NCI-H1417 treated with DMSO at 0.1 percent for 48 hours (cell line): ENCODE data around the gene RBM17.
"Not testable (repeated sequence)": the region's sequence is repeated elsewhere in the genome, so short reads cannot be mapped to it uniquely, and the experiment has no call there.

Experiments
- DNase-seq: peaks from one replicate; lab custom pipeline; 2025; lab: John Stamatoyannopoulos, UW

Gene RBM17

DNA sequence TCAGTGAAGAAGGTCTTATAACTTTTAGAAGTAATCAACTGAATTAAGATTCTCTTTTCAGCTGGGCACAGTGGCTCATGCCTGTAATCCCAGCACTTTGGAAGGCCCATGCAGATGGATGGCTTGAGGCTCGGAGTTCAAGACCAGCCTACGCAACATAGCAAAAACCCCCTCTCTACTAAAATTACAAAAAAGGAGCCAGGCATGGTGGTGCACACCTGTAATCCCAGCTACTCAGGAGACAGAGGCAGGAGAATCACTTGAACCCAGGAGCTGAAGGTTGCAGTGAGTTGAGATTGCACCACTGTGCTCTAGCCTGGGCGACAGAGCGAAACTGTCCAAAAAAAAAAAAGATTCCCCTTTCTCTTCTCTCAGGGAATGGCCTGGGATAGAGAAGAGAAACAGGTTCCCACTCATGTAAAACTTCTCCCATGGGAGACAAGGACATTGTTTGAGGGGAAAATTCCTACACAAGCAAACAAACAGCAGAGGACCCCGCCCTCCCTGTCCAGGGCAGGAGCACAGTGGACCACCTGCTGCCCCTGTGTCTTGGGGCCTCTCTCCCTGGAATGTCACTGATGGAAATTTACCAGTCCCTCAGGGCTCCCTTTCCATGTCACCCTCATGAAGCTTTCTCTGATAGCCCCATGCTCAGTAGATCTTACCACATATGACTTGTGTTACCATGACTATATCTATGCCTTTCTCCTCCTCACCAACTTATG is 32.3 kb upstream of the RBM17 start:
- no peak for DNase-seq

GRCh38 chr10:6058682-6059475 is 30.0 kb upstream of the RBM17 start:
- no peak for DNase-seq

DNA sequence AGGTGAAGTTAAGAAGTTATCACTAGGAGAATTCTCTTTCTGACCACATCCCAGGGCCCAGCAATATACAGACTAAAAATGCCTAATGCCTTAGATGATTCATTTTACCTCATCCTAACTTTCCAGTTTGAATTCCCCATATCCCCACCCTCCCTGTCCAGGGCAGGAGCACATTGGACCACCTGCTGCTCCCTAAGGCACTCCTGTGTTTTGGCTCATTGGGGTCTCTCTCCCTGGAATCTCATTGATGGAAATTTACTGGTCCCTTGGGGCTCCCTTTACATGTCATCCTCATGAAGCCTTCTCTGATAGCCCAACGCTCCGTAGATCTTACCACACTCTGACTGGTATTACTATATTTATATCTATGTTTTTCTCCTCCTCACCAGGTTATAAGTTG is 29.3 kb upstream of the RBM17 start:
- DNase-seq: no peak

- DNase-seq: no peak
Measured at GRCh38 chr10:6061056-6061455, 27.8 kb upstream of the RBM17 start.

GRCh38 chr10:6062101-6062771 is 26.6 kb upstream of the RBM17 start, which contains the start of gene IL2RA:
Gene IL2RA (minus strand): TSS chr10:6062367. CDS start chr10:6062151, 216 bp downstream.
- no peak for DNase-seq

GRCh38 chr10:6064119-6064518 is 24.7 kb upstream of the RBM17 start:
- no peak for DNase-seq

DNA sequence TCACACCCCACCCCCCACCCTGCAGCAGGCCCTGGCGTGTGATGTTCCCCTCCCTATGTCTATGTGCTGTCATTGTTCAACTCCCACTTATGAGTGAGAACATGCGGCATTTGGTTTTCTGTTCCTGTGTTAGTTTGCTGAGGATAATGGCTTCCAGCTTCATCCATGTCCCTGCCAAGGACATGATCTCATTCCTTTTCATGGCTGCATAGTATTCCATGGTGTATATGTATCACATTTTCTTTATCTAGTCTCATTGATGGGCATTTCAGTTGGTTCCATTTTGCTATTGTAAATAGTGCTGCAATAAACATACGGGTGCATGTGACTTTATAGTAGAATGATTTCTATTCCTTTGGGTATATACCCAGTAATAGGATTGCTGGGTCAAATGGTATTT is 24.1 kb upstream of the RBM17 start:
- DNase-seq: not testable (repeated sequence)

- DNase-seq: no peak
Measured at GRCh38 chr10:6065406-6065805, 23.4 kb upstream of the RBM17 start.

- no peak for DNase-seq
Measured at GRCh38 chr10:6065835-6066234, 23.0 kb upstream of the RBM17 start.

- DNase-seq: no peak
Measured at GRCh38 chr10:6067457-6067856, 21.4 kb upstream of the RBM17 start.

DNA sequence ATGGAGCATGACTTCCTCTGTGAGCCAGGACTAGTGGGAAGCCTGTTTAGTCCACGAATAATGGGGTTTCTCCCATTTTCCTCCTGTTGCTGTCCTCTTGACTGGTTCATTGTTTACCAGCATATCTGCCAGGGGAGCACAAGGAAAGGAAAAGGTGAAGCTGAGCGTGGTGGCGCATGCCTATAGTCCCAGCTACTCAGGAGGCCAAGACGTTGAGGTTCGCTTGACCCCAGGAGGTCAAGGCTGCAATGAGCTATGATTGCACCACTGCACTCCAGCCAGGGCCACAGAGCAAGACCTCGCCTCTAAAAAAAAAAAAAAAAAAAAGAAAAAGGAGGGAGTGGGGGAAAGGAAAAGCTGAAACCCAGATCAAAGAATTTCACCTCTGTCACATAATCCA is 20.8 kb upstream of the RBM17 start:
- no peak for DNase-seq

- DNase-seq: no peak
Measured at GRCh38 chr10:6068422-6068821, 20.4 kb upstream of the RBM17 start.

DNA sequence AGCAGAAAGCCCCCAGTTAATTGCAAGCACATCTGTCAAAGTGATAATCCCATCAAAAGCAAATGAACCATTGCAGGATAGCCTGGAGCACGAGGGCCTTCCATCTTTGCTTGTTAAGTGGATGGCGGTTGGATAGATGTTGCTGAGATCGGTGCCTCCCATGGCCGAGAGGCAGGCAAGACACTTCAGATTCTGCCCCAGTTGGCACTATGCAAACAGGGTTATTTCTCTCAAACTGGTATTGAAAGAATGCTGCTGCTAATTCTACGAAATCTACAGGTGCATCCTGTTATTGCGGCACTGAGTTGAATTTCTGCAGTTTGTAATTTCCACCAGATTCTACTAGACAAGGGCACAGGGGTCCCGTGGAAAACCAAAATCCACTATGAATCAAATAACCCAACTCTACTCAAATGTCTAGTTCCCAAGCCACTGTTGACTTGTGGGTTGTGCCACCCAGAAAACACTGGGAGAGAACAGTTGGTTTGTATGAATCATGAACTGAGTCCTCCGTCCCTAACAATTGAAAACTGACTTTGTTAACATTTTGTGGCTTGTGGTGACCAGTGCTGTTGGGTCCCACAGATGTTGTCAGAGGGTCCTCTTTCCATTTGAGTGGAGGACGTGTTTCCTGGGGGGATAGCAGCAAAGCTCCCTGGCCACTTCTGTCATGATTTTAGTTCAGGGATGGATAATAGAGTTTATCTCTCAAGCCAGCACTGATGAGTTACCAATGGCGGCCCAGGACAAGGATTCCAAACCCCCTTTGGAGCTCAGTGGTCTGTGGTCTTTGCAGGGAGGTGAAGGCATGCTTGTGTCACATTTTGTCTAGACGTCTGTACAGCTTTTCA is 19.5 kb upstream of the RBM17 start:
- no peak for DNase-seq

- DNase-seq: no peak
Measured at GRCh38 chr10:6070660-6071059, 18.2 kb upstream of the RBM17 start.

DNA sequence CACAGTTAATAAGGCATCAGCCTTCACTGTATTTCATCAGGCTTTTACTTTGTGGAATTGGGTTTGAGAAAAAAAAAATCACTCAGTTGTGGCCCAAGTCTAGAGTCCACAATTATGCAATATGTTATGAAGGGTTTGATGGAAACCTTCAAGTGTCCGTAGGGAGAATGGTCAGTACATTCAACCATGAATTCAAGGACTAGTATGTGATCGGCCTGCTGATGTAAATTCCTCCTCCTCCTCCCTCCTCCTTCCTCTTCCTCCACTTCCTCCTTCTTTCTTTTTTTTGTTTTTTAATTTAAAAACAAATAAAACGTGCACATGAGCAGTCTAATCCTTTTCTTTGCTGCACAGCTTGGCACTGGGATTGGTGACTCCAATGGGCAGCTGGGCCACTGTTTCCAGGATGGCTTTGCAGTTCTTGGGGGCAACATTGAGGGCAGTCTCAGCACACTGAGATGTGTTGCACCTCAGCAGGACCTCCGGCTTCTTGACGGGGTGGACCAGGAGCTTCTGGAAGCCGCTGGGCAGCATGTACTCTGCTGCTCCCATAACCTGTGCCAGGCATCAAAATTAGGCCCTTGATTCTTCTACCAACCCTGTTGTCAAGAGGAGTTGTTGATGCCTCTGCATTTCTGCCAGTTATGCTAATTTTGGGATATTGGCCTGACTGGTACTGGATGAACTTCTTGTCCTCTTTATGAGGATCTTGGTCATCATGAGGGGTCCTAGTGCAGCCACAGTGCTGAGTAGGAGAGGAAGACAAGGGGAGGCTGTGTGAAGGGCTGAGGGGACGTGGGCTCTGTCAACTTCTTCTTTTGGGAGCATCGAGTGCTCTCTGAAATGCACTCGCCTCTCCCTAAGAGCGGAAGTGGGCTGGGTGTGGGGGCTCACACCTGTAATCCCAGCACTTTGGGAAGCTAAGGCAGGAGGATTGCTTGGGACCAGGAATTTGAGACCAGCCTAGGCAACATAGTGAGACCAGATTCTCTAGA is 17.4 kb upstream of the RBM17 start:
- no peak for DNase-seq

DNA sequence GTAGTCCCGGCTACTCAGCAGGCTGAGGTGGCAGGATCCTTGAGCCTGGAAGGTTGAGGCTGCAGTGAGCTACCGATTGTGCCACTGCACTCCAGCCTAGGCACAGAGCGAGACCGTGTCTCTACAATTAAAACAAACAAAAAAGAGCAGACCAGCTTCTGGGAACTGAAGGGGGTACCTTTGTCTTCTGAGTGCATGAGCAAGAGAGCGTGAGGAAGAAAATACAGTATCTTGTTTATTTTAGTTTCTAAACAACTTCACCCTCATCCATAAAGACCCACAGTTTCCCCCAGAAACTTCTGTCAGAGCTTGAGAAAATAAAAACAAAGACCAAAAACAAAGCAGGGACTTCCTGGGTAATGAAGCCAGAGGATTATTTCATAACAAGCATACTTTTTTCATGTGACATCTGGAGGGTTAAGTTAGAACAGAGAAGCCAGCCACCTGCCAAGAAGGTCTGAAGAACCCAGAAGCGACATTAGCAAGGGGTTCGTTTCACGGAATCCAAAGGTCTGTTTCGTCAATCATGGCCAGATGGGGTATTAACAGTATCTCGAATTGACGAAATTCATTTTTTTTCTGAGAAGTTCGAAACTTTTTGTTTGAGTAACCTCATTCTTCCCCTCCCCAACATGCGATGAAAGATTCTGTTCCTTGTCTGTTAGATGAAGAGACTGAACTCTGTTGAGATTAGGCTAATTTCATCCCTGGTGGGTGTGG is 16.5 kb upstream of the RBM17 start:
- DNase-seq: no peak

- DNase-seq: no peak
Measured at GRCh38 chr10:6074489-6075301, 14.1 kb upstream of the RBM17 start.

DNA sequence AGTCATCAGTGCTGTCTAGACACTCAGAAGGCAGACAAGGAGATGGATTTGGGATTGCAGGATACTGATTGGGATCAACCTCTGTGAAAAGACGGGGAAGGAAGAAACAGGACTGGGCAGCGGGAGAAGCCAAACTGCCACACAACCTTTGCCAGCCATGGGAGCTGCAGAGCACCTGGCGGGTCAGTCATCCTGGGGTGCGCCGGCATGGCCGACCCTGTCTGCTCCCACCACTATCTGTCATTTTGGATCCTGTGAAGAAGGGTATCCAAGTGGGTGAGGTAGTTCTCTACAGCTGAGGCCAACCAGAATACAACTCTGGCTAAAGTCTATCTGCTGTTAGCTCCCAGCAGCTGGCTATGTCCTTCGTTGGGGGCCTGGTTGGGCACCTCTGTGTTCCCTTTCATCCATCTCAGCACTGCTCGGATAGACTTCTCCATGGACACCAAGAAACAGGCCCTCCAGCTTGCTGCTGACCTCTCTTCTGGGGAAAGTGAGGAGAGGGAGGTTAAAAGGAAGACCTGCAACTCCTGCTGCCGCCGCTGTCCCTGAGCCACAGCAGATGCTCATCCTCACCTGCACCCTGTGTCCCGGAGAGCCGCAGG is 11.7 kb upstream of the RBM17 start:
- no peak for DNase-seq

- DNase-seq: no peak
Measured at GRCh38 chr10:6079044-6079443, 9.8 kb upstream of the RBM17 start.
